CD4-positive, alpha-beta T cell treated with Interferon gamma for 1 hour (primary cell): ENCODE data around the gene RNFT1.
"Not testable (repeated sequence)": the region's sequence is repeated elsewhere in the genome, so short reads cannot be mapped to it uniquely, and the experiment has no call there.

Experiments used
- DNase-seq: peaks from one replicate; pipeline ENCODE4 v3.0.0-alpha.2; 2020

Gene RNFT1

DNA sequence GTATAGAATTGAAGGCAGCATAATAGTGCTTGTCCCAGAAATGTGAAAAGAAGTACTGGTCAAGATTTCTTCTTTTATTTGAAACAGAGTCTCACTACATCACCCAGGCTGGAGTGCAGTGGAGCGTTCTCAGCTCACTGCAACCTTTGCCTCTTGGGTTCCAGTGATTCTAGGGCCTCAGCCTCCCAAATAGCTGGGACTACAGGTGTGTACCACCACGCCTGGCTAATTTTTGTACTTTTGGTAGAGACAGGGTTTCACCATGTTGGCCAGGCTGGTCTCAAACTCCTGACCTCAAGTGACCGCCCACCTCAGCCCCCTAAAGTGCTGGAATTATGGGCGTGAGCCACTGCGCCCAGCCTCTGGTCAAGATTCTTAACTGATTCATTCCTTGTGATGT is 43.9 kb downstream of the RNFT1 start:
- DNase-seq = not testable (repeated sequence)

DNA sequence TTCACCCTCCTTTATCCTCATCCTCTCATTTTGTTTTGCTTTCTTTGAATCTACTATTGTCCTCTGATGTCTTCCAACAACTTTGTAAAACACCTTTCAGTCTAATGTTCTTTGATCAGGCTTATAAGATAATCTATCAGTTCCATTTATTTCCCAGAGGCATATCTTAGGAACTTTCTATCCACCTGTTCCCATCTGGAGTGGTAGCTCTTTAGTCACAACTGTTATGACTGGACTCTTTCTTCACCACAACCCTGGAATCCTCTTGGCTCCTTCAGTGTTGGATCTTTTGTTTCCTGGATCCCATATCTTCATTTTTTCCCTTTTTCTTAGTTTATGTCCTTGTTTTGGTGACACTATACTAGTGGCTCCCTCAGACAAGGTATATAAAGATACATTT is 48.1 kb downstream of the RNFT1 start:
- no peak for DNase-seq

DNA sequence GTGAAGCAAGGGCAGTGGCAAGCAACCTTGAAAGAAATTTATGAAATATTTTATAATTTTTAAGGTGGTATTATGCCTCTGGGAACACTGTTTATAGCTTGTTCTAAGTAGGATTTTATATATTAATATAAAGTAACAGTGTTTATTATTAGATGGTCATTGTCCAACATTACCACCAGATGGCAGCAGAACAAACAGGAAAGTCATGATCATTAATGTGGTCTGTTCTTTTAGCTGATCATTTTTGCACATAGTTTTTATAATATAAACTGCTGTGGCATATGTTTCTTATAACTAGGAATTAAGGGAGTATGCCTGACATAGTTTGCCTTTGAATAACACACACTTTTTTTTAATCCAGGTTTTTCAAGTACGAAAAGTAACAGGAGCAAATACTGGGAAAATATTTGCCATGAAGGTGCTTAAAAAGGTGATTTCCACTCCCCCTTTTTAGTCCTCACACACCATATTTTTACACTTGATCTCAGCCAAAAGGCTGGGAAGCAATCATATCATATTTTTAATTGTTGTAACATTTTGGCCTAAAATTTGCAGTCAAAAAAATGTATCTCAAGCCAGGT is 50.2 kb downstream of the RNFT1 start:
- DNase-seq = no peak

DNA sequence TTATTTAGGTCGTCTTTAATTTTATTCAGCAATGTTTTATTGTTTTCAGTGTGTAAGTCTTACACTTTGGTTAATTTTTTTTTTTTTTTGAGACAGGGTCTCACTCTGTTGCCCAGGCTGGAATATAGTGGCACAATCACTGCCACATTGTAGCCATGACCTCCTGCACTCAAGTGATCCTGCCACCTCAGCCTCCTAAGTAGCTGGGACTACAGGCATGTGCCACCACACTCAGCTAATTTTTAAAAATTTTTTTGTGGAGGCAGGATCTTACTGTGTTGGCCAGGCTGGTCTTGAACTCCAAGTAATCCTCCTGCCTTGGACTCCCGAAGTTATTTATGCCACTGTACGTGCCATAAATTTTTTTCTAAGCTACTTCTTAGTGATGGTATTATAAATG is 57.1 kb downstream of the RNFT1 start:
- DNase-seq = no peak

DNA sequence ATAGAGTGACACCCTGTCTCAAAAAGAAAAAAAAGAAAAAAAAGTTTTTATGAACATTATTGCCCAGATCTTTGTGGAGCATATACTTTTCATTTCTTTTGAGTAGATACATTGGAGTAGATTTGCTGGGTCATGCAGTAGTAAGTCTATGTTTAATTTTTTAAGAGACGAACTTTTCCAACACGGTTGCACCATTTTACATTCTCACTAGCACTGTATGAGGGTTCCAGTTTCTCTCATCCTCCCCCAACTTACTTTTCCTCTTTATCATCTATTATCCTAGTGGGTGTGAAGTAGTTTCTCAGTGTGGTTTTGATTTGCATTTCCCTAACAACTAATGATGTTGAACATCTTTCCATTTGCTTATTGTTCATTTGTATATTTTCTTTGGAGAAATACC is 61.1 kb downstream of the RNFT1 start:
- no peak for DNase-seq
